Sciatic nerve (tissue), 2 donors: Measurements from ENCODE around the gene HDGFL2. TPM values are rescaled to one million over a fixed set of nuclear protein-coding genes. Genes with fewer than 3 reads are reported as not detected.
"Not testable (repeated sequence)": the region's sequence is repeated elsewhere in the genome, so short reads cannot be mapped to it uniquely, and the experiment has no call there.

Source experiments
- ATAC-seq: fragments of 200-7000 bp; cut with Tn5 transposase; one replicate; pipeline ENCODE4 v1.9.1; 2020; ENCODE audit warnings: mild to moderate bottlenecking, moderate library complexity
- DNase-seq: peaks from one replicate; pipeline ENCODE4 v3.0.0-alpha.2; 2020; ENCODE audit warnings: low spot score
- intact Hi-C: fragments of 100-400 bp; cut with DNase I; formaldehyde crosslinking; loops from one replicate; pipeline ENCODE4 v1.14.2; 2022
- microRNA-seq: library from miRNA; unstranded; fragments of <30 nt; microRNA quantifications from one replicate; pipeline ENCODE4 v1.2.0, GENCODE V29; 2020
- total RNA-seq: library from RNA; stranded (reverse); fragmentation: NEBNext Ultra II Directional; extraction: Animal tissue kit (Norgen Biotek cat#: 25700); gene quantifications from one replicate; pipeline ENCODE4 v1.2.1, GENCODE V29; 2021
- donor health status: DM: no; HTN: no; CAD: no.
- donor health status: DM: no; HTN: no; CAD: no.

HDGFL2 gene
- total RNA-seq, 1 donor from 2014 or later, result 37.7 TPM

GRCh38 chr19:4539693-4540581 lies 67.8 kb downstream of the HDGFL2 start, which contains the start of gene LRG1:
Gene LRG1 (minus strand): TSS chr19:4540036. CDS start chr19:4540013, 23 bp downstream.
- ATAC-seq (peak; percentile 41), DNase-seq (no peak)
- intact Hi-C loops, result loop anchor here (10.0 kb wide), 1 partner anchor 475 kb away; no protein-coding TSS in a partner anchor

- DNase-seq (no peak), ATAC-seq (no peak)
- intact Hi-C loops, result no loop called here
These were observed 69.2 kb downstream of the HDGFL2 start for GRCh38 chr19:4541114-4541805.

- ATAC-seq, DNase-seq, intact Hi-C loops: not testable (repeated sequence)
These were observed 69.7 kb downstream of the HDGFL2 start for GRCh38 chr19:4541806-4542145.

- no peak for ATAC-seq
- intact Hi-C loops, result no loop called here
- no peak for DNase-seq
These were observed 71.1 kb downstream of the HDGFL2 start for GRCh38 chr19:4542896-4543841.

GRCh38 chr19:4543842-4544647 lies 71.9 kb downstream of the HDGFL2 start:
- intact Hi-C loops, result no loop called here

GRCh38 chr19:4547303-4548237 lies 75.5 kb downstream of the HDGFL2 start:
- ATAC-seq (no peak), DNase-seq (no peak)
- intact Hi-C loops, result no loop called here

More at GRCh38 chr19:4543842-4544647, 71.9 kb downstream of the HDGFL2 start:
- ATAC-seq, result no peak
- no peak for DNase-seq

- DNase-seq, result no peak
- ATAC-seq, result no peak
- intact Hi-C loops, result no loop called here
These were observed 76.1 kb downstream of the HDGFL2 start for GRCh38 chr19:4548238-4548584.

GRCh38 chr19:4550018-4550417 lies 77.9 kb downstream of the HDGFL2 start:
- DNase-seq (no peak), ATAC-seq (no peak)
- intact Hi-C loops, result loop anchor here (10.0 kb wide), 1 partner anchor 85 kb away; the partner anchor contains the start of gene TNFAIP8L1

GRCh38 chr19:4550479-4551050 lies 78.5 kb downstream of the HDGFL2 start:
- ATAC-seq, result no peak
- intact Hi-C loops, result loop anchor here (10.0 kb wide), 1 partner anchor 84 kb away; the partner anchor contains the start of gene TNFAIP8L1
- DNase-seq, result no peak

Small RNA genes lying within 50 kb of the gene (microRNA-seq; reads per million reads assigned to microRNA genes)
- not detected for gene MIR4746

Other genes with a start within 250 kb of the HDGFL2 start
- gene EBI3, start 242.8 kb upstream of the HDGFL2 start, total RNA-seq, result 3.0 TPM
- 17.3 TPM for gene YJU2, start 225.2 kb upstream of the HDGFL2 start, total RNA-seq
- gene SHD, start 193.0 kb upstream of the HDGFL2 start, total RNA-seq, result not detected
- gene TMIGD2, start 169.9 kb upstream of the HDGFL2 start, total RNA-seq, result 0.85 TPM
- 0.31 TPM for gene FSD1, start 167.7 kb upstream of the HDGFL2 start, total RNA-seq
- gene STAP2, start 133.5 kb upstream of the HDGFL2 start, total RNA-seq, result 3.7 TPM
- 13.1 TPM for gene MPND, start 128.7 kb upstream of the HDGFL2 start, total RNA-seq
- 71.8 TPM for gene SH3GL1, start 71.8 kb upstream of the HDGFL2 start, total RNA-seq
- gene CHAF1A, start 69.7 kb upstream of the HDGFL2 start, total RNA-seq, result 8.0 TPM
- 107 TPM for gene UBXN6, start 14.5 kb upstream of the HDGFL2 start, total RNA-seq
- 58.1 TPM for gene PLIN4, start 46.2 kb downstream of the HDGFL2 start, total RNA-seq
- 17.1 TPM for gene PLIN5, start 62.9 kb downstream of the HDGFL2 start, total RNA-seq
- 2.9 TPM for gene LRG1, start 67.7 kb downstream of the HDGFL2 start, total RNA-seq
- 28.2 TPM for gene SEMA6B, start 87.4 kb downstream of the HDGFL2 start, total RNA-seq
- gene TNFAIP8L1, start 167.2 kb downstream of the HDGFL2 start, total RNA-seq, result 12.8 TPM
- gene MYDGF, start 198.0 kb downstream of the HDGFL2 start, total RNA-seq, result 49.1 TPM